GM10248 (cell line): Measurements from ENCODE around the gene PMS2.
"Not testable (repeated sequence)": the region's sequence is repeated elsewhere in the genome, so short reads cannot be mapped to it uniquely, and the experiment has no call there.

Experiments used
- CTCF ChIA-PET: fragments of 300-600 bp; sonication (Branson Sonifier 250); formaldehyde crosslinking; extraction: SDS; loops from one replicate; lab custom pipeline; 2021; ENCODE audit warnings: antibody characterized with exemption; lab: Yijun Ruan, JAX
- POLR2A ChIA-PET: fragments of 350-650 bp; sonication (Branson Sonifier 250); formaldehyde crosslinking; extraction: SDS; loops from one replicate; lab custom pipeline; 2020; ENCODE audit warnings: antibody characterized with exemption; lab: Yijun Ruan, JAX
- DNase-seq: peaks from one replicate; pipeline ENCODE4 v3.0.0; 2012; ENCODE audit errors: extremely low spot score
- TF ChIP-seq, protein P1 (sequence below): IDR thresholded peaks from 2 replicates; pipeline ENCODE4 v1.5.1; 2012; ENCODE audit warnings: mild to moderate bottlenecking, low read depth; ENCODE audit errors: extremely low read depth, missing control alignments, control extremely low read depth

Gene PMS2

DNA sequence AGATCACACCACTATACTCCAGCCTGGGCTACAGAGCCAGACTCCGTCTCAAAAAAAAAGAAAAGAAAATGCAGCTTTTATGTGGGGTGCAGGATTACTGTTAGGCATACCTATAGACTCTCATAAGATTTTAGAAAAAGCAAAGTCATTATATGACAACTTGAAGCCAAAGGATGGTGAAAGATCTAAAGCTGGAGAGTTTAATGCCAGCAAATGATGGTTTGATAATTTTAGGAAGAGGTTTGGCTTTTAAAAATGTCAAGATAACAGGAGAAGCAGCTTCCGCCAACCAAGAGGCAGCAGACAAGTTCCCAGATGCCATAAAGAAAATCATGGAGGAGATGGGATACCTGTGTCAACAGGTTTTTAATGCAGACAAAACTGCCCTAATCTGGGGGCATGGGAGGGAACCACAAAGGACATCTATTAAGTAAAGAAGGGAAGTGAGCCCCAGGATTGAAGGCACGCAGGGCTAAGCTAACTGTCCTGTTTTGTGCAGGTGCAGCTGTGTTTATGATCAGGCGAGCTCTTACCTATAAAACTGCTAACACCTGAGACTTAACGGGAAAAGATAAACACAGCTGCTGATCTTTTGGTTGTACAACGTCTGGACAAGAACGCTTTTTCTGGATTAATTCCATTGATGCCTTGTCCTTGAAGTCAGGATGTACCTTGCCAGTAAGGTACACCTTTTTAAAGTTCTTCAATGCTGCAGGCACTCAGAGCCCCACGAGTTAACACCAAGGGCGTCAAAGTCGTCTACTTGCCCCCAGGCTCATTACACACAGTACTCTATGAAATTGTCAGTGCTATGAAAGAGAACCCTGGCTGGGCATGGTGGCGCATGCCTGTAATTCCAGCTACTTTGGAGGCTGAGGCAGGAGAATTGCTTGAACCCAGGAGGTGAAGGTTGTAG lies 11.8 kb upstream of the PMS2 start:
- TF ChIP-seq, protein P1, sequence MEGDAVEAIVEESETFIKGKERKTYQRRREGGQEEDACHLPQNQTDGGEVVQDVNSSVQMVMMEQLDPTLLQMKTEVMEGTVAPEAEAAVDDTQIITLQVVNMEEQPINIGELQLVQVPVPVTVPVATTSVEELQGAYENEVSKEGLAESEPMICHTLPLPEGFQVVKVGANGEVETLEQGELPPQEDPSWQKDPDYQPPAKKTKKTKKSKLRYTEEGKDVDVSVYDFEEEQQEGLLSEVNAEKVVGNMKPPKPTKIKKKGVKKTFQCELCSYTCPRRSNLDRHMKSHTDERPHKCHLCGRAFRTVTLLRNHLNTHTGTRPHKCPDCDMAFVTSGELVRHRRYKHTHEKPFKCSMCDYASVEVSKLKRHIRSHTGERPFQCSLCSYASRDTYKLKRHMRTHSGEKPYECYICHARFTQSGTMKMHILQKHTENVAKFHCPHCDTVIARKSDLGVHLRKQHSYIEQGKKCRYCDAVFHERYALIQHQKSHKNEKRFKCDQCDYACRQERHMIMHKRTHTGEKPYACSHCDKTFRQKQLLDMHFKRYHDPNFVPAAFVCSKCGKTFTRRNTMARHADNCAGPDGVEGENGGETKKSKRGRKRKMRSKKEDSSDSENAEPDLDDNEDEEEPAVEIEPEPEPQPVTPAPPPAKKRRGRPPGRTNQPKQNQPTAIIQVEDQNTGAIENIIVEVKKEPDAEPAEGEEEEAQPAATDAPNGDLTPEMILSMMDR, result no peak
- CTCF ChIA-PET, result interaction anchor here (0.9 to 1.5 kb wide), 3 partner anchors 9 to 20 kb away, joined by 3 to 5 read pairs (median 4); partner anchors contain the start of gene ANKRD61
- no peak for DNase-seq
- POLR2A ChIA-PET, result interaction anchor here (0.6 to 0.7 kb wide), 2 partner anchors 8 to 88 kb away, joined by 3 read pairs; no protein-coding TSS in a partner anchor

DNA sequence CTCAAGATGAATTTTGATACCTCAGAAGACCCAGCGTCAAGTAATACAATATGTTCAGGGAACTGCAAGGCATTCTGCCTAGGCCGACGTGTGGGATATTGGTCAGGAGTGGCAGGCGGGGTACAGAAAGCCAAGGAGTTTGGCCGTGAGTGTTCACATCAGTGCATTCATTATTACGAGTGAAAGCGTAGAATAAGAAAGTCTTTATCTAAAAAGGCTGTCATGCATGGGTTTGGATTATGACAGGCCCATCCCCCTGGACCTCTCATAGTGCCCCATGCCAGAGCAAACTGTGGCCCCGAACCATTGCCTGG lies 7.8 kb upstream of the PMS2 start:
- TF ChIP-seq, protein P1, result no peak
- CTCF ChIA-PET, result interaction anchor here (1.9 kb wide), 1 partner anchor 14 kb away, joined by 7 read pairs; the partner anchor contains the start of gene ANKRD61
- DNase-seq, result no peak
- POLR2A ChIA-PET, result no interaction called here

DNA sequence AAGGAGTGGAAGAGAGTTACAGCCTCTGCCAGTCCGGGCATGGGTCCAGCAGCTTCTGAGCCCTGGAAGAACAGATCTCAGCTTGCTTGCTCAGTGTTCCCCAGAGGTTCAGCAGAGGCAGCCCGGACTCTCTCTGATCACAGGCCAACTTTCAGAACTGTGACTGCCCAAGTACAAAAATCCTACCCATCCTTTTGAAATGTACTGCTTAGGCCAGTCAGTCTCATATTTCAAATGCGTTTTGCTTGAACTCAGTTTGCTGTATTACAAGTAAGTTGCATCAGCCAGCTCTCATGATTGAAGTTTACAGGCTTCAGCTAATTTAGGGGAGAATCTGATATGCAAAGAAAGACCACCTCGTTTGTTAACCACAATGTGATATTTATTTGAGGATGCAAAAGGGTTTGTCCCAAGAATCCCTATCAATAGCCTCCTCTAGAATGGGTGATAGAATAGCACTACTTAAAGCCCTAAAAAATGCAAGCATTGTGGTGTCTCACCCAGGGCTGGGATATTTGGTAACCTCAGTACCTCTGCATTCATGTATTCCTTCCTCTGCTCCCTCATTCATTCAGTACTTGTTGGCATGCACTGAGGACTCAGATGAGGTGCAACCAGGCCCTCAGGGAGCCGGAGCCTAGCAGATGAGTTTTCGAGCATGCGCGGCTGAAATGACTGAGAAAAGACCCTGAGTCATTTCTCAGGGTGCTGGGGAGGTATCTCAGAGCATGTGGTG lies 7.2 kb upstream of the PMS2 start:
- ChIA-PET POLR2A (no interaction called here), CTCF (interaction anchor here (1.4 to 2.2 kb wide), 4 partner anchors 10 to 90 kb away, joined by 5 to 10 read pairs (median 7); partner anchors contain the start of gene ANKRD61)
- no peak for DNase-seq
- TF ChIP-seq, protein P1, result no peak

DNA sequence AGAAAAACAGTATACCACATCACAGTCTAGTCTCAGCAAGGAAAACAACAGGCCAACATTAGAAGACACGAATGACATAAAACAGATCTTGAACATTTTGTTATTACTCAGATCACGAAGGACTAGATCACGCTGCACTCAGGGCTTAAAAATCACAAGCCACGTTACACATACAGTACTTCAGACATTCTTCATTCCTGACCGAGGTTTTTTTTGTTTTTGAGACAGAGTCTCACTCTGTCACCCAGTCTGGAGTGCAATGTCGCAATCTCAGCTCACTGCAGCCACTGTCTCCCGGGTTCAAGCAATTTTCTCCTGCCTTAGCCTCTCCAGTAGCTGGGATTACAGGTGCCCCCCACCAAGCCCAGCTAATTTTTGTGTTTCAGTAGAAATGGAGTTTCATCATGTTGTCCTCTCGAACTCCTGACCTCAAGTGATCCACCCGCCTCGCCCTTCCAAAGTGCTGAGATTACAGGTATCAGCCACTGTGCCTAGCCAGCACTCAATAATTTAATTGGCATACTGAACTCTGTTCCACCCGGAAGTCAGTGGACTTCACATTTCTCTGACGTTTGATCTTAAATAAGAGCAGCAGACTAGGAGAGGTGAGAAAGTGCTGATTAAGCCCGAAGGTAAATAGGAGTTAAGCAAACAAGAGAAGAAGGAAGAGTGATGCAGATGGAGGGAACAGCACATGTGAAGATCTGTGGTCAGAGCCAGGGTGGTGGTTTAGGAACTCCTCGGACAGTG lies 3.7 kb upstream of the PMS2 start:
- DNase-seq, result no peak
- CTCF ChIA-PET, result interaction anchor here (1.0 to 1.5 kb wide), 2 partner anchors 8 to 34 kb away, joined by 3 to 4 read pairs; no protein-coding TSS in a partner anchor
- POLR2A ChIA-PET, result interaction anchor here (0.6 to 0.7 kb wide), 2 partner anchors 28 to 435 kb away, joined by 3 to 4 read pairs; no protein-coding TSS in a partner anchor
- TF ChIP-seq, protein P1, result no peak

DNA sequence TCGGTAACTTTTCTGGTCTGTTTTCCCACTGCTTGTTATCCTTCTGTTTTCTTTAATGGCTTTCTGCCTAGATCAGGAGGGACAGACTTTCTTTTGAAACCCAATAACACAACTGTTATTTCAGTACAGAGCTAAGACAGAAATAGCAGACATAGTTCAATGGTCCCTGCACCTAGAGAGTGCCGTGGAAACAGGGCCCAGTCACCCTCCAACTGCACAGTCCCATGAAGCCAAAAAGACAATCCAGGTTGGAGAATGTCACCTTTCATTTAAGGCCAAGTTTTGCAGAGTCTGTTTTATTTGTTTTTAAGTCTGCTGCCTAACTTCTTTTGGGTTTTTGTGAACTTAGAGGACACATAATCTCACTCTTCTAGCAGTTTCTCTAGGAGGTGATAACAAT lies 2.7 kb upstream of the PMS2 start:
- ChIA-PET POLR2A (interaction anchor here (0.7 kb wide), 1 partner anchor 29 kb away, joined by 4 read pairs; no protein-coding TSS in a partner anchor), CTCF (interaction anchor here (1.0 to 1.5 kb wide), 2 partner anchors 9 to 35 kb away, joined by 3 to 4 read pairs; no protein-coding TSS in a partner anchor)
- DNase-seq, result no peak
- TF ChIP-seq, protein P1, result no peak

DNA sequence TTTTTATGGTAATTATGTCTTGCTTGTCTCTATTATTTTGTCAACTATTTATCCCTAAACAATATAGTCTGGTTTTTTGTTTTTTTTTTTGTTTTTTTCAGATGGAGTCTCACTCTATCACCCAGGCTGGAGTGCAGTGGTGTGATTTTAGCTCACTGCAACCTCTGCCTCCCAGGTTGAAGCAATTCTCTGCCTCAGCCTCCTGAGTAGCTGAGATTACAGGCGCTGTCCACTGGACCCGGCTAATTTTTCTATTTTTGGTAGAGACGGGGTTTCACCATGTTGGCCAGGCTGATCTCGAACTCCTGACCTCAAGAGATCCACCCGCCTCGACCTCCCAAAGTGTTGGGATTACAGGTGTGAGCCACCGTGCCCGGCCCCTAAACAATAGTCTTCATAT lies 1.5 kb upstream of the PMS2 start:
- DNase-seq, POLR2A ChIA-PET, CTCF ChIA-PET: not testable (repeated sequence)

DNA sequence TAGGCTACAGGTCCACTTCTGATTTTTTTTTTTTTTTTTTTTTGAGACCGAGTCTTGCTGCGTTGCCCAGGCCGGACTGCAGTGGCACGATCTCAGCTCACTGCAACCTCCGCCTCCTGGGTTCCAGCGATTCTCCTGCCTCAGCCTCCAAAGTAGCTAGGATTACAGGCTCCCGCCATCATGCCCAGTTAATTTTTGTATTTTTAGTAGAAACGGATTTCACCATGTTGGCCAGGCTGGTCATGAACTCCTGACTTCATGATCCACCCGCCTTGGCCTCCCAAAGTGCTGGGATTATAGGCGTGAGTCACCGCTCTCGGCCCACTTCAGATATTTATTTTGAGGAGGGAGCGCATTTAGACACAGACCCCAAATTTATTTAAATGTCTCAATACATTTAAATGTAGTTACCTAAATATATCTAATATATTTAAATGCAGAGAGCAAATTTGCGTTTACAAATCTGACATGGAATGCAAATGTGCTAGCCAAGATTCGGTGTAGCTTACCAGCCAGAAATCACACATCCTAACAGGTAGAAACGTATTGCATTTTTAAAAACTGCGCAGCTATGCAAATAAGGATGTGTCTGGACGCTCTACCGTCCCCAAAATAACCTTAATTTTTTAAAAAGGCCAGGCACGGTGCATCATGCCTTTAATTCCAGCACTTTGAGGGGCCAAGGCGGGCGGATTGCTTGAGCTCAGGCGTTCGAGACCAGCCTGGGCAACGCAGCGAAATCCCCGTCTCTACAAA lies 836 bp downstream of the PMS2 start:
- DNase-seq, result not testable (repeated sequence)
- CTCF ChIA-PET, result interaction anchor here (1.1 to 2.8 kb wide), 5 partner anchors 10 to 330 kb away, joined by 3 to 11 read pairs (median 4); no protein-coding TSS in a partner anchor
- POLR2A ChIA-PET, result interaction anchor here (0.9 kb wide), 1 partner anchor 19 kb away, joined by 3 read pairs; no protein-coding TSS in a partner anchor
